ENCODE results near the gene CC2D1A. TPM values are rescaled to one million over a fixed set of nuclear protein-coding genes. Genes with fewer than 3 reads are reported as not detected.

Gene CC2D1A
- polyA plus RNA-seq, 1 experiment = 13.1 TPM

GRCh38 chr19:13865571-13866462, 40.2 kb upstream of the CC2D1A start:
- Histone ChIP-seq H3K27me3 (ENCODE audit: control insufficient read depth, insufficient read depth, low read length) (no peaks in the 10 kb centered on the region), H3K36me3 (ENCODE audit: control insufficient read depth, insufficient read depth, low read length) (no peaks in the 10 kb centered on the region), H3K4me3 (ENCODE audit: low read depth, low read length) (peak overlapping the region; percentile 56)
- TF ChIP-seq, protein P1, sequence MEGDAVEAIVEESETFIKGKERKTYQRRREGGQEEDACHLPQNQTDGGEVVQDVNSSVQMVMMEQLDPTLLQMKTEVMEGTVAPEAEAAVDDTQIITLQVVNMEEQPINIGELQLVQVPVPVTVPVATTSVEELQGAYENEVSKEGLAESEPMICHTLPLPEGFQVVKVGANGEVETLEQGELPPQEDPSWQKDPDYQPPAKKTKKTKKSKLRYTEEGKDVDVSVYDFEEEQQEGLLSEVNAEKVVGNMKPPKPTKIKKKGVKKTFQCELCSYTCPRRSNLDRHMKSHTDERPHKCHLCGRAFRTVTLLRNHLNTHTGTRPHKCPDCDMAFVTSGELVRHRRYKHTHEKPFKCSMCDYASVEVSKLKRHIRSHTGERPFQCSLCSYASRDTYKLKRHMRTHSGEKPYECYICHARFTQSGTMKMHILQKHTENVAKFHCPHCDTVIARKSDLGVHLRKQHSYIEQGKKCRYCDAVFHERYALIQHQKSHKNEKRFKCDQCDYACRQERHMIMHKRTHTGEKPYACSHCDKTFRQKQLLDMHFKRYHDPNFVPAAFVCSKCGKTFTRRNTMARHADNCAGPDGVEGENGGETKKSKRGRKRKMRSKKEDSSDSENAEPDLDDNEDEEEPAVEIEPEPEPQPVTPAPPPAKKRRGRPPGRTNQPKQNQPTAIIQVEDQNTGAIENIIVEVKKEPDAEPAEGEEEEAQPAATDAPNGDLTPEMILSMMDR (IDR thresholded peaks at IDR 0.05; ENCODE audit: insufficient read depth, low read depth, low read length) = no peak
- ChIA-PET CTCF (interaction anchor here (0.8 to 1.4 kb wide), 3 partner anchors 29 to 193 kb away, joined by 3 read pairs; no protein-coding TSS in a partner anchor), POLR2A (interaction anchor here (0.6 kb wide), 1 partner anchor 22 kb away, joined by 3 read pairs; no protein-coding TSS in a partner anchor)
- no peak for DNase-seq (ENCODE audit: low read depth)

- H3K36me3 ChIP-seq (ENCODE audit: control insufficient read depth, insufficient read depth, low read length) = no peaks in the 10 kb centered on the region
- DNase-seq (ENCODE audit: low read depth) = no peak
- no peak overlapping the region; the same call in 1 of the 2 replicates for H3K4me3 ChIP-seq (ENCODE audit: low read depth, low read length)
- TF ChIP-seq, protein P1 (IDR thresholded peaks at IDR 0.05; ENCODE audit: insufficient read depth, low read depth, low read length) = no peak
- CTCF ChIA-PET = interaction anchor here (1.2 to 1.4 kb wide), 2 partner anchors 30 to 193 kb away, joined by 3 read pairs; no protein-coding TSS in a partner anchor
- POLR2A ChIA-PET = interaction anchor here (0.6 kb wide), 1 partner anchor 22 kb away, joined by 3 read pairs; no protein-coding TSS in a partner anchor
- no peaks in the 10 kb centered on the region for H3K27me3 ChIP-seq (ENCODE audit: control insufficient read depth, insufficient read depth, low read length)
These were observed 39.4 kb upstream of the CC2D1A start for GRCh38 chr19:13866463-13867046.

- DNase-seq (ENCODE audit: low read depth) = no peak
- TF ChIP-seq, protein P1 (IDR thresholded peaks at IDR 0.05; ENCODE audit: insufficient read depth, low read depth, low read length) = no peak
- POLR2A ChIA-PET = interaction anchor here (0.6 kb wide), 1 partner anchor 202 kb away, joined by 3 read pairs; no protein-coding TSS in a partner anchor
These were observed 37.3 kb upstream of the CC2D1A start for GRCh38 chr19:13868663-13869062.

DNA sequence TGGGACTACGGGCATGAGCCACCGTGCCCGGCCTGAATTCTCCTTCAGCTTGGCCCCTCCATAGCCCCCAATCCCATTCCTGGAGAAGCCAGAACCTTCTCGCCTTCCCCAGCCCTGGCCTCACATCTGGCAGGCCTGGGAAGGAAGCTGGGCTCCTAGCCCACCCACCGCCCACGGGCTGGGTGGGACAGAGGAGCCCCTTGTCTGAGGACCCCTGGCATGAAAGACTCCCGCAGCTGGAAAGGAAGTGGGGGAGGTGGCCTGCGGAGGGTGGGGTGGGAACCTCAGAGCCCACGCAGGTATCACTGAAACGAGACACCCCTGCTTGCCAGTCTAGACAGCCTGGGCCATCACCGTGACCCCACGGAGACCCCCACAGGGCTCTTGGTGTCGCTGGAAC, 36.7 kb upstream of the CC2D1A start:
- no peaks in the 10 kb centered on the region for H3K27me3 ChIP-seq (ENCODE audit: control insufficient read depth, insufficient read depth, low read length)
- no peak for DNase-seq (ENCODE audit: low read depth)
- TF ChIP-seq, protein P1 (IDR thresholded peaks at IDR 0.05; ENCODE audit: insufficient read depth, low read depth, low read length) = no peak
- H3K4me3 ChIP-seq (ENCODE audit: low read depth, low read length) = no peak overlapping the region
- H3K36me3 ChIP-seq (ENCODE audit: control insufficient read depth, insufficient read depth, low read length) = no peaks in the 10 kb centered on the region
- CTCF ChIA-PET = interaction anchor here (0.6 to 1.8 kb wide), 3 partner anchors 10 to 190 kb away, joined by 3 to 4 read pairs (median 4); no protein-coding TSS in a partner anchor
- POLR2A ChIA-PET = interaction anchor here (0.6 kb wide), 1 partner anchor 201 kb away, joined by 3 read pairs; no protein-coding TSS in a partner anchor

More at GRCh38 chr19:13868663-13869062, 37.3 kb upstream of the CC2D1A start:
- Histone ChIP-seq H3K4me3 (ENCODE audit: low read depth, low read length) (no peak overlapping the region), H3K36me3 (ENCODE audit: control insufficient read depth, insufficient read depth, low read length) (no peaks in the 10 kb centered on the region), H3K27me3 (ENCODE audit: control insufficient read depth, insufficient read depth, low read length) (no peaks in the 10 kb centered on the region)
- CTCF ChIA-PET = interaction anchor here (0.6 to 1.8 kb wide), 3 partner anchors 11 to 191 kb away, joined by 3 to 4 read pairs (median 4); no protein-coding TSS in a partner anchor

DNA sequence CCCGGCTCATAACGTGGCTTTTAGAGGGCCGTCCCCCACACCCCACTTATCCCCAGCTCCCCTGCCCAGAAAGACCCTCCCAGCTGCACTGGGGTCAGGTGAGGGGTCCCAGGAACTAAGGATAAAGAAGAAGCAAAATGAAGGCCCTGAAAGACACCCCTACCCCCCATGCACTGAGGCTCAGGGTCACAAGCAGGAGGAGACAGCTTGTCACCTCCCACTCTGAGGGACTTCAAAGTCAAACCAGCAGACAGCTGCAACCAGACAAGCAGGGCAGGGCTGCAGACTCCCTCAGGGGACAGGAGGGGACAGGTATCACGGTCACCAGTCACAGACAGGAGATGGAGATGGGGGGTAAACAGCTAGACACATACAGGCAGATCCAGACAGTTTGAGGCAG, 35.1 kb upstream of the CC2D1A start:
- TF ChIP-seq, protein P1 (IDR thresholded peaks at IDR 0.05; ENCODE audit: insufficient read depth, low read depth, low read length) = no peak
- Histone ChIP-seq H3K4me3 (ENCODE audit: low read depth, low read length) (no peak overlapping the region), H3K36me3 (ENCODE audit: control insufficient read depth, insufficient read depth, low read length) (no peaks in the 10 kb centered on the region), H3K27me3 (ENCODE audit: control insufficient read depth, insufficient read depth, low read length) (no peaks in the 10 kb centered on the region)
- ChIA-PET POLR2A (no interaction called here), CTCF (interaction anchor here (1.1 to 2.8 kb wide), 2 partner anchors 8 to 161 kb away, joined by 3 to 7 read pairs; partner anchors contain the start of gene IL27RA)
- no peak for DNase-seq (ENCODE audit: low read depth)

Measured in BJ (cell line).